GM23248 (cell line): ENCODE results near the gene ASIP. TPM values are rescaled to one million over a fixed set of nuclear protein-coding genes. Genes with fewer than 3 reads are reported as not detected.
"Not testable (repeated sequence)": the region's sequence is repeated elsewhere in the genome, so short reads cannot be mapped to it uniquely, and the experiment has no call there.

ENCODE experiments used
- DNase-seq: peaks from one replicate; pipeline ENCODE4 v3.0.0-alpha.2; 2015
- H2AFZ ChIP-seq: fragments of 200-600 bp; sonication (generic); 2 replicates; pipeline ENCODE4 v1.6.1; 2016; ENCODE audit warnings: antibody characterized with exemption
- H3F3A ChIP-seq: fragments of 200-600 bp; sonication (generic); 2 replicates; pipeline ENCODE4 v1.6.1; 2016; ENCODE audit warnings: mild to moderate bottlenecking, antibody characterized with exemption, mixed run types; ENCODE audit not compliant: insufficient read depth
- H3K27ac ChIP-seq: fragments of 200-600 bp; sonication (generic); 2 replicates; pipeline ENCODE4 v1.5.1; 2016; ENCODE audit warnings: mild to moderate bottlenecking
- H3K27me3 ChIP-seq: fragments of 200-600 bp; sonication (generic); replicated peaks from 2 replicates; pipeline ENCODE4 v1.6.1; 2016; ENCODE audit warnings: mild to moderate bottlenecking; ENCODE audit not compliant: insufficient read depth
- H3K36me3 ChIP-seq: fragments of 200-600 bp; sonication (generic); 2 replicates; pipeline ENCODE4 v1.6.1; 2016; ENCODE audit warnings: low read depth, mild to moderate bottlenecking
- H3K4me1 ChIP-seq: fragments of 200-600 bp; sonication (generic); 2 replicates; pipeline ENCODE4 v1.6.1; 2016; ENCODE audit warnings: mild to moderate bottlenecking; ENCODE audit not compliant: insufficient read depth
- H3K4me2 ChIP-seq: fragments of 200-600 bp; sonication (generic); one replicate; pipeline ENCODE4 v1.6.1; 2016; ENCODE audit warnings: mild to moderate bottlenecking; ENCODE audit not compliant: unreplicated experiment
- H3K4me3 ChIP-seq: fragments of 200-600 bp; sonication (generic); 2 replicates; pipeline ENCODE4 v1.5.1; 2016; ENCODE audit warnings: mild to moderate bottlenecking
- H3K79me2 ChIP-seq: fragments of 200-600 bp; sonication (generic); 2 replicates; pipeline ENCODE4 v1.6.1; 2016; ENCODE audit warnings: mild to moderate bottlenecking; ENCODE audit not compliant: insufficient read depth
- H3K9ac ChIP-seq: fragments of 200-600 bp; sonication (generic); 2 replicates; pipeline ENCODE4 v1.6.1; 2016; ENCODE audit warnings: mild to moderate bottlenecking
- H3K9me2 ChIP-seq: fragments of 200-600 bp; sonication (generic); 2 replicates; pipeline ENCODE4 v1.6.1; 2016; ENCODE audit warnings: mixed run types, mild to moderate bottlenecking, moderate library complexity; ENCODE audit not compliant: insufficient read depth
- H3K9me3 ChIP-seq: fragments of 200-600 bp; sonication (generic); one replicate; pipeline ENCODE4 v1.6.1; 2017; ENCODE audit warnings: low read depth
- H4K20me1 ChIP-seq: fragments of 200-600 bp; sonication (generic); 2 replicates; pipeline ENCODE4 v1.6.0; 2016; ENCODE audit not compliant: insufficient read depth
- EZH2 ChIP-seq: fragments of 200-600 bp; sonication (generic); IDR thresholded peaks from 2 replicates; pipeline ENCODE4 v1.6.1; 2018; ENCODE audit warnings: antibody characterized with exemption, mild to moderate bottlenecking; ENCODE audit not compliant: insufficient read depth, poor library complexity, severe bottlenecking
- EZH2phosphoT487 ChIP-seq: fragments of 200-600 bp; sonication (generic); IDR thresholded peaks from 2 replicates; pipeline ENCODE4 v1.6.1; 2018; ENCODE audit warnings: antibody characterized with exemption, moderate library complexity, mild to moderate bottlenecking, low read depth; ENCODE audit not compliant: insufficient read depth
- WGBS, 2 experiments: methylation state at CpG; one replicate each; pipeline ENCODE4 v1.1.6; 2015 to 2017; ENCODE audit warnings: low lambda C conversion rate in 2 of 2, low coverage in 1 of 2; ENCODE audit errors: missing lambda C conversion rate in 2 of 2; 5-methylcytosine and 5-hydroxymethylcytosine counted together
- in situ Hi-C: fragments of 300-500 bp; cut with MboI; formaldehyde crosslinking; loops from 2 replicates; pipeline ENCODE4 v1.15.0; 2020
- polyA plus RNA-seq: library from polyadenylated mRNA; unstranded; fragments of >200 nt; fragmentation: Nextera tagmentation; extraction: Ambion mirVana; gene quantifications from 2 replicates; pipeline ENCODE4 v1.2.1, GENCODE V29; 2016
- total RNA-seq: library from RNA; depleted of rRNA; stranded (reverse); fragments of >200 nt; shearing (Covaris generic); gene quantifications from 2 replicates; pipeline ENCODE4 v1.2.3, GENCODE V29; 2014

ASIP gene
- total and polyA plus RNA-seq, 2 experiments from 2014 or later = not detected

DNA sequence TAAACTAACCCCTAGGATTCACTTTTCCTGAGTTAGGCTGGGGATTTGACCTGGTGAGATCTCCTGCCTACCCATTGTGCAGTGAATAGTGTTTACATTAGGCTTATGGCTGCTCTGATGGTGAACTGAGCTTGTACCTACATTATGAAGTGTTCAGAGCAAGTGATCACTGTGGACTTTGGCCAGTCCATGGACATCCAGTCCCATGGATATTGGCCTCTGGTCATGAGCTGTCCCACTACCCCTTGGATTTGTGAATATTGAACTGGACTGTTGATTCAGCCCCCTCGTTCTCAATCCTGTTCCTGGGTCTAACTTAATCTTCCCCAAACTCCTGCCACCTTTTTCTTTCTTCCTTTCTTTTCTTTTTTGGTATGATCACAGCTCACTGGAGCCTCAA lies 13.8 kb downstream of the ASIP start:
- no peak overlapping the region for H3K9ac ChIP-seq
- no peaks in the 10 kb centered on the region for H4K20me1 ChIP-seq
- in situ Hi-C loops = no loop called here
- no peaks in the 10 kb centered on the region for H3K36me3 ChIP-seq
- 6 to 18% methylated on average over 1 of the region's 1 CpG for WGBS, 2 experiments
- no peaks in the 10 kb centered on the region for H3K9me2 ChIP-seq
- no peaks in the 10 kb centered on the region for H3K4me1 ChIP-seq
- no peak for TF ChIP-seq EZH2
- TF ChIP-seq EZH2phosphoT487 = no peak
- H3K27me3 ChIP-seq = no peaks in the 10 kb centered on the region
- no peak overlapping the region for H2AFZ ChIP-seq
- no peaks in the 10 kb centered on the region for H3K9me3 ChIP-seq
- H3K4me3 ChIP-seq = no peak overlapping the region
- no peak for DNase-seq
- no peak overlapping the region for H3K27ac ChIP-seq
- H3F3A ChIP-seq = no peaks in the 10 kb centered on the region
- no peaks in the 10 kb centered on the region for H3K79me2 ChIP-seq
- H3K4me2 ChIP-seq = no peak overlapping the region

DNA sequence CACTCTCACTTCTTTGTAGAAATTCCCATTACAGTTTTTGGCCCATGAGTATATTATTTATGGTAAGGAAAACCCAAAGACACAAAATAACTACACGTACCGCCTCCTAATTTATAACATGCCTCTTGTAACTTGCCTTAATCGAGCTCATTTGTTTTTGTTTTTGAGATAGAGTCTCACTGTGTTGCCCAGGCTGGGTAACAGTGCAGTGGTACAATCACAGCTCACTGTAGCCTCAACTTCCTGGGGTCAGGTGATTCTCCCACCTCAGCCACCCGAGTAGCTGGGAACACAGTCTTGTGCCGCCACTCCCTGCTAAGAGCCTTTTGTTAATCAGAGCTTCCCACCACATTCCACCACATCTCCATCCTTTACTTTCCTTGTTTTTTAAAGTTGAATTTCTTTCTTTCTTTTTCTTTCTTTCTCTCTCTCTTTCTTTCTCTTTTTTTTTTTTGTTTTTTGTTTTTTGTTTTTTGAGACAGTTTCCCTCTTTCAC lies 15.5 kb downstream of the ASIP start:
- TF ChIP-seq EZH2 = no peak
- TF ChIP-seq EZH2phosphoT487 = no peak
- Histone ChIP-seq H3K4me2 (no peak overlapping the region), H3K27ac (no peak overlapping the region), H3K27me3 (no peaks in the 10 kb centered on the region), H3K9me2 (no peaks in the 10 kb centered on the region), H3K36me3 (no peaks in the 10 kb centered on the region), H3K9me3 (no peaks in the 10 kb centered on the region), H3F3A (no peaks in the 10 kb centered on the region), H3K9ac (no peak overlapping the region), H2AFZ (no peak overlapping the region), H4K20me1 (no peaks in the 10 kb centered on the region), H3K4me1 (no peaks in the 10 kb centered on the region), H3K4me3 (no peak overlapping the region), H3K79me2 (no peaks in the 10 kb centered on the region)
- WGBS, 2 experiments = 67 to 71% methylated on average over 5 of the region's 5 CpGs
- DNase-seq = no peak
- in situ Hi-C loops = no loop called here

DNA sequence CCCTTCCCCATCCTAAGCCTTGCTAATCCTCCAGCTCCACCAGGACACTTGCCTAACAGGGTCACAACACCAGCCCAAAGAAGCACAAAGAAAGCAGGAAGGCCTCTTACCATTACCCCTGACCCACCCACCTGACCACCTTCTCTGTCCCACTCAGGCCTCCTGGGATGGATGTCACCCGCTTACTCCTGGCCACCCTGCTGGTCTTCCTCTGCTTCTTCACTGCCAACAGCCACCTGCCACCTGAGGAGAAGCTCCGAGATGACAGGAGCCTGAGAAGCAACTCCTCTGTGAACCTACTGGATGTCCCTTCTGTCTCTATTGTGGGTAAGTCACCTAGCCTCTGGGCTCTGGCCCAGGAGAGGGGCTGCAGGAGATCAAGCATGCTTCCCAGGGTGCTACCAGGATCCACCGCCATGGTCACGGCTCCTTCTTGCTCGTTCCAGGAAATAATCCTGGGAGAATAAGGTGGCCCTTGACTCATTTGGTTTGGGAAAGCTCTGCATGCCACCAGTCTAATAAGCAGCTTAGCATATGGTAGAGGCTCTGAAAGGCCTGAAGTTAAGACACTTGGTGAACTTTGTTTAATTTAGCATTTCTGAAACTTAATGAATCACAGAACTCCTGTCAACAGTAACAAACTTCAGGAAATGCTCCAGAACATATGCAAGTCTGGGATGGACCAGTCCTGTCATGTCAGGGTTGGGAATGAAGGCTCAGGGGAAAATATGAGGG lies 19.2 kb downstream of the ASIP start:
- peaks cover 9% of the 10 kb centered on the region for H3K4me1 ChIP-seq
- H3K36me3 ChIP-seq = no peaks in the 10 kb centered on the region
- H3K79me2 ChIP-seq = no peaks in the 10 kb centered on the region
- H3K27ac ChIP-seq = no peak overlapping the region
- 74 to 77% methylated on average over 5 of the region's 5 CpGs for WGBS, 2 experiments
- no peak overlapping the region for H3K9ac ChIP-seq
- H3K27me3 ChIP-seq = no peaks in the 10 kb centered on the region
- H3K4me3 ChIP-seq = no peak overlapping the region
- no peak for DNase-seq
- H3K4me2 ChIP-seq = no peak overlapping the region
- no peaks in the 10 kb centered on the region for H3K9me3 ChIP-seq
- no peaks in the 10 kb centered on the region; the same call in 1 of the 2 replicates for H3F3A ChIP-seq
- H2AFZ ChIP-seq = no peak overlapping the region
- in situ Hi-C loops = no loop called here
- H3K9me2 ChIP-seq = no peaks in the 10 kb centered on the region
- TF ChIP-seq EZH2phosphoT487 (no peak), EZH2 (no peak)
- H4K20me1 ChIP-seq = no peaks in the 10 kb centered on the region

DNA sequence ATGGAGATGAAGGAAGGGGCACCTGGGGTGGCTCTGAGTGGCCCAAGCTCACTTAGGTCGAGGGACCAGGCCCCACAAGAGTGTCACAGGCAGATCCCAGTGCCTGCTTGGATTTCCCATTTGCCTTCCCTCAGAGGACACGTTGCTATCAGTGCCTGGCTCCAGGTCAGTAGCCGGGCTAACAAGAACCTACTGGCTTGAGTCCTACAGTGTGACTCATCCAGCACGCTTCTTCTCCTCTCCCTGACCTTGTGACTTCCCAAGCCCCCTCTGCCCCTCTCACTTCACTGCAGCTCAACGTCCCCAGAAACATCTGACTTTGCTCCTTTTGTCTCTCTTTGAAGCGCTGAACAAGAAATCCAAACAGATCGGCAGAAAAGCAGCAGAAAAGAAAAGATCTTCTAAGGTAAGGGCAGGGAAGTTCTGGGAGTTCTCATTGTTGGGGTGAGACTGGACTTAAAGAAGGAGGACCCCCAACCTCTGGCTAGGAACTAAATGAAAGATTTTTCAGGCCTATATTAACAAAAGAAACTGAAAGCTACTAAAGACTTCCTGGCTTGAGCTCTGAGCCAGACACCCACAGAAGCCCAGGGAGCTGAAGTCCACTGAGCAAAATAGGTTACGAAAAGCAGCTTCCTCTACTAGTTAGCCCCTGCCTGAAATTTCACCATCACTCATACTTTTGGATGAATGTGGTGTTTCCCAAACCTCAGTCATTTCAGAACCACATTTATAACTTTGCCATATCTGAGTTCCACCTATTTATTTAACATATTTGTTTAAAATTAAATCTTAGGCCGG lies 21.5 kb downstream of the ASIP start:
- Histone ChIP-seq H3F3A (no peaks in the 10 kb centered on the region; the same call in 1 of the 2 replicates), H3K79me2 (no peaks in the 10 kb centered on the region), H3K9ac (peak overlapping the region; percentile 67), H3K9me2 (no peaks in the 10 kb centered on the region), H3K27ac (peak overlapping the region; percentile 59), H3K4me1 (peaks cover 9% of the 10 kb centered on the region), H2AFZ (peak overlapping the region; percentile 83), H3K4me2 (peak overlapping the region; percentile 60), H3K9me3 (no peaks in the 10 kb centered on the region), H3K27me3 (no peaks in the 10 kb centered on the region), H3K36me3 (no peaks in the 10 kb centered on the region), H3K4me3 (peak overlapping the region; percentile 18; the same call in 1 of the 2 replicates), H4K20me1 (no peaks in the 10 kb centered on the region)
- peak; percentile 65 for DNase-seq
- TF ChIP-seq EZH2phosphoT487 = no peak
- WGBS, 2 experiments = 42 to 48% methylated on average over 9 of the region's 9 CpGs
- in situ Hi-C loops = no loop called here

DNA sequence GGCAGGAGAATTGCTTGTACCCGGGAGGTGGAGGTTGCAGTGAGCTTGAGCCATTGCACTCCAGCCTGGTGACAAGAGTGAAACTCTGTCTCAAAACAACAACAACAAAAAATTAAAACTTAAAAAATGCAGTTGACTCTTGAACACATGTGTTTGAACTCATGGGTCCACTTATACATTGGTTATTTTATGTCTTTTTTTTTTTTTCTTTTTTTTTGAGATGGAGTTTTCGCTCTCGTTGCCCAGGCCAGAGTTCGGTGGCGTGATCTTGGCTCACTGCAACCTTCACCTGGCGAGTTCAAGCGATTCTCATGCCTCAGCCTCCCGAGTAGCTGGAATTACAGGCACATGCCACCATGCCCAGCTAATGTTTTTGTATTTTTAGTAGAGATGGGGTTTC lies 22.2 kb downstream of the ASIP start:
- H3K9ac ChIP-seq, H4K20me1 ChIP-seq, DNase-seq, H2AFZ ChIP-seq, H3K27ac ChIP-seq, in situ Hi-C loops, H3K9me3 ChIP-seq, H3F3A ChIP-seq, H3K9me2 ChIP-seq, H3K27me3 ChIP-seq, H3K36me3 ChIP-seq, H3K4me1 ChIP-seq, H3K4me2 ChIP-seq, H3K4me3 ChIP-seq, H3K79me2 ChIP-seq: not testable (repeated sequence)
- WGBS, 2 experiments = 89 to 96% methylated on average over 8 of the region's 8 CpGs
